Thyroid gland (tissue), 4 donors: ENCODE results near the gene ITPRIPL2.

Experiments used
- POLR2A ChIP-seq, 2 donors: fragments of 450-650 bp; IDR thresholded peaks; one replicate each; pipeline ENCODE4 v1.6.1; 2017; ENCODE audit warnings: antibody characterized with exemption in 2 of 2, mild to moderate bottlenecking in 2 of 2, moderate library complexity in 1 of 2
- TF ChIP-seq, protein P1 (sequence below), 6 experiments: fragments of 200-600 bp in 3 of 6; fragments of 450-650 bp in 3 of 6; sonication (generic) in 3 of 6; IDR thresholded peaks; one replicate each; pipeline ENCODE4 v1.5.1; 2016 to 2019; ENCODE audit warnings: antibody characterized with exemption in 6 of 6, mild to moderate bottlenecking in 2 of 6, inconsistent platforms in 1 of 6, moderate library complexity in 1 of 6

DNA sequence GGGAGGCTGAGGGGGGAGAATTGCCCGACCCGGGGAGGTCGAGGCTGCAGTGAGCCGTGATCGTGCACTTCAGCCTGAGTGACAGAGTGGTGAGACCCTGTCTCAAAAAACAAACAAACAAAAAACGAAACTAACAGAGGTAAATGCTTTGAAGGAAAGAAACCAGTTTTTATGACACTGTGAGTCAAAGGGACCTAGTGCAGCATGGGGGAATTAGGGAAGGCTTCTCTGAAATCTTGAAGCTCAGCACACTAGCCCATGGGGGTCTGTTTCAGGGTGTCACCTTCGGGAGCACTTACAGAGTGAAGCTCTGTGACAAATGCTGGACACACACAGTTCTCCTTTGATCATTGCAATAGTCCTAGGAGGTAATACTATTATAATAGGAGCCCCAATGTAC is 16.6 kb downstream of the ITPRIPL2 start:
- TF ChIP-seq POLR2A (IDR thresholded peaks at IDR 0.05): no peak
- TF ChIP-seq, protein P1, sequence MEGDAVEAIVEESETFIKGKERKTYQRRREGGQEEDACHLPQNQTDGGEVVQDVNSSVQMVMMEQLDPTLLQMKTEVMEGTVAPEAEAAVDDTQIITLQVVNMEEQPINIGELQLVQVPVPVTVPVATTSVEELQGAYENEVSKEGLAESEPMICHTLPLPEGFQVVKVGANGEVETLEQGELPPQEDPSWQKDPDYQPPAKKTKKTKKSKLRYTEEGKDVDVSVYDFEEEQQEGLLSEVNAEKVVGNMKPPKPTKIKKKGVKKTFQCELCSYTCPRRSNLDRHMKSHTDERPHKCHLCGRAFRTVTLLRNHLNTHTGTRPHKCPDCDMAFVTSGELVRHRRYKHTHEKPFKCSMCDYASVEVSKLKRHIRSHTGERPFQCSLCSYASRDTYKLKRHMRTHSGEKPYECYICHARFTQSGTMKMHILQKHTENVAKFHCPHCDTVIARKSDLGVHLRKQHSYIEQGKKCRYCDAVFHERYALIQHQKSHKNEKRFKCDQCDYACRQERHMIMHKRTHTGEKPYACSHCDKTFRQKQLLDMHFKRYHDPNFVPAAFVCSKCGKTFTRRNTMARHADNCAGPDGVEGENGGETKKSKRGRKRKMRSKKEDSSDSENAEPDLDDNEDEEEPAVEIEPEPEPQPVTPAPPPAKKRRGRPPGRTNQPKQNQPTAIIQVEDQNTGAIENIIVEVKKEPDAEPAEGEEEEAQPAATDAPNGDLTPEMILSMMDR (IDR thresholded peaks at IDR 0.05): no peak
